SK-N-SH (cell line): ENCODE results near the gene ADAP1. TPM values are rescaled to one million over a fixed set of nuclear protein-coding genes. Genes with fewer than 3 reads are reported as not detected.

Experiments used
- CTCF ChIA-PET: fragments of 300-600, 350-600 bp; formaldehyde crosslinking; extraction: SDS; loops from one replicate; lab custom pipeline; 2021; lab: Yijun Ruan, JAX
- POLR2A ChIA-PET: fragments of 350-600 bp; sonication (Branson Sonifier 250); formaldehyde crosslinking; extraction: SDS; loops from one replicate; lab custom pipeline; 2020; ENCODE audit warnings: antibody characterized with exemption, inconsistent platforms; lab: Yijun Ruan, JAX
- DNase-seq: peaks from one replicate; pipeline ENCODE4 v3.0.0; 2012
- H2AFZ ChIP-seq: fragments of 200-600 bp; sonication (generic); 2 replicates; pipeline ENCODE4 v1.8.1; 2016; ENCODE audit warnings: antibody characterized with exemption, mild to moderate bottlenecking, low read depth
- H3F3A ChIP-seq: fragments of 200-600 bp; sonication (generic); replicated peaks from 2 replicates; pipeline ENCODE3; 2016; ENCODE audit warnings: antibody characterized with exemption, mild to moderate bottlenecking; ENCODE audit not compliant: insufficient read depth
- H3K27ac ChIP-seq, 2 experiments: fragments of 200-500 bp in 1 of 2; fragments of 200-600 bp in 1 of 2; sonication (Bioruptor generic) in 1 of 2; sonication (generic), shearing (Covaris generic) in 1 of 2; 2 replicates each; pipeline versions ENCODE4 v1.5.1 to v1.6.1; 2014 to 2016; ENCODE audit warnings: low read depth in 2 of 2, inconsistent platforms in 1 of 2, low read length in 1 of 2, mild to moderate bottlenecking in 1 of 2, mixed read lengths in 1 of 2
- H3K27me3 ChIP-seq: fragments of 200-600 bp; sonication (generic), shearing (Covaris generic); 2 replicates; pipeline ENCODE4 v1.6.1; 2016; ENCODE audit warnings: mixed run types; ENCODE audit not compliant: insufficient read depth
- H3K36me3 ChIP-seq, 2 experiments: fragments of 200-500 bp in 1 of 2; fragments of 200-600 bp in 1 of 2; sonication (Bioruptor generic) in 1 of 2; sonication (generic) in 1 of 2; replicated peaks in 1 of 2; 2 replicates each; pipeline versions ENCODE3 to v1.5.1; 2014 to 2016; ENCODE audit warnings: low read length in 1 of 2, mild to moderate bottlenecking in 1 of 2; ENCODE audit not compliant: insufficient read depth in 2 of 2, control insufficient read depth in 1 of 2
- H3K4me1 ChIP-seq, 2 experiments: fragments of 200-500 bp in 1 of 2; fragments of 200-600 bp in 1 of 2; sonication (Bioruptor generic) in 1 of 2; sonication (generic), shearing (Covaris generic) in 1 of 2; 2 replicates each; pipeline versions ENCODE4 v1.5.1 to v1.6.1; 2014 to 2016; ENCODE audit warnings: low read depth in 1 of 2, low read length in 1 of 2, mixed run types in 1 of 2; ENCODE audit not compliant: insufficient read depth in 2 of 2, control insufficient read depth in 1 of 2
- H3K4me2 ChIP-seq: fragments of 200-600 bp; sonication (generic), shearing (Covaris generic); 2 replicates; pipeline ENCODE4 v1.6.1; 2017; ENCODE audit warnings: mixed run types
- H3K4me3 ChIP-seq, 2 experiments: fragments of 200-500 bp in 1 of 2; fragments of 200-600 bp in 1 of 2; sonication (Bioruptor generic) in 1 of 2; sonication (generic), shearing (Covaris generic) in 1 of 2; 2 replicates each; pipeline versions ENCODE4 v1.5.1 to v1.8.1; 2014 to 2016; ENCODE audit warnings: low read depth in 2 of 2, inconsistent platforms in 1 of 2, low read length in 1 of 2, mild to moderate bottlenecking in 1 of 2, mixed read lengths in 1 of 2, moderate library complexity in 1 of 2
- H3K79me2 ChIP-seq: fragments of 200-600 bp; sonication (generic); 2 replicates; pipeline ENCODE4 v1.8.1; 2017; ENCODE audit warnings: mild to moderate bottlenecking; ENCODE audit not compliant: insufficient read depth
- H3K9ac ChIP-seq: fragments of 200-600 bp; sonication (generic); 2 replicates; pipeline ENCODE4 v1.6.1; 2017; ENCODE audit warnings: mixed run types
- H3K9me2 ChIP-seq: fragments of 200-600 bp; sonication (generic); 2 replicates; pipeline ENCODE4 v1.6.1; 2017; ENCODE audit warnings: mixed run types
- H3K9me3 ChIP-seq: fragments of 200-600 bp; sonication (generic); 2 replicates; pipeline ENCODE4 v1.6.1; 2017; ENCODE audit warnings: mixed run types, mild to moderate bottlenecking, moderate library complexity
- H4K20me1 ChIP-seq: fragments of 200-600 bp; sonication (generic); 2 replicates; pipeline ENCODE4 v1.6.1; 2017; ENCODE audit warnings: mild to moderate bottlenecking, mixed run types; ENCODE audit not compliant: insufficient read depth
- ELF1 ChIP-seq: IDR thresholded peaks from 2 replicates; pipeline ENCODE4 v1.4.0; 2012
- EZH2phosphoT487 ChIP-seq: fragments of 200-600 bp; sonication (generic); IDR thresholded peaks from 2 replicates; pipeline ENCODE4 v1.6.1; 2017; ENCODE audit warnings: low read depth, mixed run types, mild to moderate bottlenecking, antibody characterized with exemption, moderate library complexity, borderline replicate concordance
- GABPA ChIP-seq: IDR thresholded peaks from 2 replicates; pipeline ENCODE4 v1.4.0; 2012; ENCODE audit warnings: low read depth, mild to moderate bottlenecking
- GATA2 ChIP-seq: sonication (generic); formaldehyde crosslinking; IDR thresholded peaks from 2 replicates; pipeline ENCODE4 v1.5.0; 2020; ENCODE audit warnings: mild to moderate bottlenecking, missing genetic modification reagents
- JUND ChIP-seq: IDR thresholded peaks from 2 replicates; pipeline ENCODE4 v1.4.0; 2012
- MXI1 ChIP-seq: IDR thresholded peaks from 2 replicates; pipeline ENCODE4 v1.6.1; 2012; ENCODE audit warnings: mild to moderate bottlenecking, low read depth, low read length, improper control_type of control experiment
- RAD21 ChIP-seq: IDR thresholded peaks from 2 replicates; pipeline ENCODE4 v1.6.1; 2012; ENCODE audit warnings: mild to moderate bottlenecking, low read length
- WGBS: methylation state at CpG from one replicate; pipeline ENCODE4 v1.1.6; 2017; ENCODE audit warnings: low lambda C conversion rate; 5-methylcytosine and 5-hydroxymethylcytosine counted together
- polyA plus RNA-seq, 3 experiments: library from polyadenylated mRNA; depleted of rRNA; stranded (reverse); fragments of >200 nt; gene quantifications; 2 replicates each; pipeline ENCODE4 v1.2.3, GENCODE V29; 2012
- TF ChIP-seq, protein P1 (sequence below): fragments of 150-350 bp; IDR thresholded peaks from 2 replicates; pipeline ENCODE4 v1.6.1; 2016; ENCODE audit warnings: mild to moderate bottlenecking, low read depth, low read length
- TF ChIP-seq, protein P2 (sequence below): IDR thresholded peaks from 2 replicates; pipeline ENCODE4 v1.4.0; 2012; ENCODE audit warnings: low read depth, borderline replicate concordance
- TF ChIP-seq, protein P3 (sequence below): fragments of 200-600 bp; sonication (generic); IDR thresholded peaks from 2 replicates; pipeline ENCODE4 v1.6.1; 2017; ENCODE audit warnings: antibody characterized with exemption, mild to moderate bottlenecking, moderate library complexity
- TF ChIP-seq, protein P4 (sequence below): IDR thresholded peaks from 2 replicates; pipeline ENCODE4 v1.6.1; 2012; ENCODE audit warnings: mild to moderate bottlenecking, low read depth, low read length, moderate library complexity
- TF ChIP-seq, protein P5 (sequence below): fragments of 150-350 bp; IDR thresholded peaks from 2 replicates; pipeline ENCODE4 v1.6.1; 2017; ENCODE audit warnings: antibody characterized with exemption, low read length, low read depth, borderline replicate concordance

ADAP1 gene
- polyA plus RNA-seq, 1 of the 3 experiments (the other 2 are of a cell fraction), result 3.2 TPM

DNA sequence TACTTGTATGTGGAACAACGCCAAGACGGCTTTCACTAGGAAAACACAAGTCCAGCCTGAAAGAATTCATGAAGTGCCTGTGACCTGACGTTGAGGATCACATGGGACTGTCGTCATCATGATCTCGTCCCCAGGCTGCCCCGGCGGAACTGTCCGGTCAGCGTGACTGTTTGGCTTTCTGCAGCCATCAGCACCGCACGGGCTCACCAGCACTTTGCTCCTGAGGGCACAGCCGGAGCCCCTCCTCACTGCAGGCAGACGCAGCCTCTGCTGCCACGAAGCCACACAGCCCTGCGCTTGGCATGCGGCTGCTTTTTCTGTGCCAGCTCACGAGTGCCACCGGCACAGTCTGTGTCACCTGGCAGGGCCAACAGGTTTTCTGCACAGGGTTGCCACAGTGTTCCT is 87.5 kb downstream of the ADAP1 start:
- no peaks in the 10 kb centered on the region for H3K9me3 ChIP-seq
- WGBS, result 91% methylated on average over 18 of the region's 18 CpGs
- H3K4me3 ChIP-seq, result no peak overlapping the region
- H3K36me3 ChIP-seq, result peaks cover 47 to 60% of the 10 kb centered on the region in 2 experiments
- H3K79me2 ChIP-seq, result 0 out of 2 replicates have a peak, but pooled peaks cover 5% of the 10 kb centered on the region
- H3K9me2 ChIP-seq, result no peaks in the 10 kb centered on the region
- no peak overlapping the region for H3K9ac ChIP-seq
- no peak for TF ChIP-seq GABPA
- TF ChIP-seq RAD21, result no peak
- no peak for TF ChIP-seq GATA2 (CRISPR knock-in tag)
- TF ChIP-seq ELF1, result no peak
- no peak for TF ChIP-seq EZH2phosphoT487
- TF ChIP-seq MXI1, result no peak
- TF ChIP-seq, protein P1, sequence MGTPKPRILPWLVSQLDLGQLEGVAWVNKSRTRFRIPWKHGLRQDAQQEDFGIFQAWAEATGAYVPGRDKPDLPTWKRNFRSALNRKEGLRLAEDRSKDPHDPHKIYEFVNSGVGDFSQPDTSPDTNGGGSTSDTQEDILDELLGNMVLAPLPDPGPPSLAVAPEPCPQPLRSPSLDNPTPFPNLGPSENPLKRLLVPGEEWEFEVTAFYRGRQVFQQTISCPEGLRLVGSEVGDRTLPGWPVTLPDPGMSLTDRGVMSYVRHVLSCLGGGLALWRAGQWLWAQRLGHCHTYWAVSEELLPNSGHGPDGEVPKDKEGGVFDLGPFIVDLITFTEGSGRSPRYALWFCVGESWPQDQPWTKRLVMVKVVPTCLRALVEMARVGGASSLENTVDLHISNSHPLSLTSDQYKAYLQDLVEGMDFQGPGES, result no peak
- TF ChIP-seq, protein P2, sequence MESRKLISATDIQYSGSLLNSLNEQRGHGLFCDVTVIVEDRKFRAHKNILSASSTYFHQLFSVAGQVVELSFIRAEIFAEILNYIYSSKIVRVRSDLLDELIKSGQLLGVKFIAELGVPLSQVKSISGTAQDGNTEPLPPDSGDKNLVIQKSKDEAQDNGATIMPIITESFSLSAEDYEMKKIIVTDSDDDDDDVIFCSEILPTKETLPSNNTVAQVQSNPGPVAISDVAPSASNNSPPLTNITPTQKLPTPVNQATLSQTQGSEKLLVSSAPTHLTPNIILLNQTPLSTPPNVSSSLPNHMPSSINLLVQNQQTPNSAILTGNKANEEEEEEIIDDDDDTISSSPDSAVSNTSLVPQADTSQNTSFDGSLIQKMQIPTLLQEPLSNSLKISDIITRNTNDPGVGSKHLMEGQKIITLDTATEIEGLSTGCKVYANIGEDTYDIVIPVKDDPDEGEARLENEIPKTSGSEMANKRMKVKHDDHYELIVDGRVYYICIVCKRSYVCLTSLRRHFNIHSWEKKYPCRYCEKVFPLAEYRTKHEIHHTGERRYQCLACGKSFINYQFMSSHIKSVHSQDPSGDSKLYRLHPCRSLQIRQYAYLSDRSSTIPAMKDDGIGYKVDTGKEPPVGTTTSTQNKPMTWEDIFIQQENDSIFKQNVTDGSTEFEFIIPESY, result no peak
- TF ChIP-seq JUND, result no peak
- no peak overlapping the region for H3K4me2 ChIP-seq
- no peaks in the 10 kb centered on the region for H3K27me3 ChIP-seq
- no peak for DNase-seq
- ChIA-PET POLR2A (interaction anchor here (0.6 to 1.0 kb wide), 2 partner anchors 43 to 1143 kb away, joined by 3 to 6 read pairs; no protein-coding TSS in a partner anchor), CTCF (interaction anchor here (1.1 to 3.7 kb wide), 6 partner anchors 15 to 545 kb away, joined by 3 to 11 read pairs (median 5); no protein-coding TSS in a partner anchor)
- H4K20me1 ChIP-seq, result no peaks in the 10 kb centered on the region
- H3K4me1 ChIP-seq, result peaks cover 0 to 21% of the 10 kb centered on the region in 2 experiments; a peak in 1 of 4 replicates
- H3K27ac ChIP-seq, result peak overlapping the region; percentile 28 to 48; a peak in 2 of 4 replicates
- H3F3A ChIP-seq, result peaks cover 9% of the 10 kb centered on the region
- H2AFZ ChIP-seq, result no peak overlapping the region

DNA sequence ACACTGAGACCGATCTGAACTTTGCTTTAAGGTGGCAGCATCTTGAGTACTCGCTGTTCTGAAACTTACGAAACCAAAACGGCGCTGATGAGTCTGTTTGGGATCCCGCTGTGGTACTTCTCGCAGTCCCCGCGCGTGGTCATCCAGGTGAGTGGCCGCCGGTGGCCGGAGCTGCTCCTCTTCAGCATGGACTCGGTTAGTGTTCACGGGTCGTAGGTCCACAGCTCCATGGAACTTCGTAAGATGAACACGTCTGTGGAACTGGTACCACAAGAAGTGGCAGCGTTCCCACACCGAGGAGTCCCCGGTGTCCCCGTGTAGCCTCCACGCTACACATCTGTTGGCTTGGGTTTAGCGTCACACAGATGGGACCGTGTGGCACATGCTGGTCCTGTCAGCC is 88.6 kb downstream of the ADAP1 start:
- ChIA-PET CTCF (interaction anchor here (0.6 to 1.3 kb wide), 2 partner anchors 30 to 93 kb away, joined by 3 read pairs; no protein-coding TSS in a partner anchor), POLR2A (no interaction called here)
- TF ChIP-seq, protein P3, sequence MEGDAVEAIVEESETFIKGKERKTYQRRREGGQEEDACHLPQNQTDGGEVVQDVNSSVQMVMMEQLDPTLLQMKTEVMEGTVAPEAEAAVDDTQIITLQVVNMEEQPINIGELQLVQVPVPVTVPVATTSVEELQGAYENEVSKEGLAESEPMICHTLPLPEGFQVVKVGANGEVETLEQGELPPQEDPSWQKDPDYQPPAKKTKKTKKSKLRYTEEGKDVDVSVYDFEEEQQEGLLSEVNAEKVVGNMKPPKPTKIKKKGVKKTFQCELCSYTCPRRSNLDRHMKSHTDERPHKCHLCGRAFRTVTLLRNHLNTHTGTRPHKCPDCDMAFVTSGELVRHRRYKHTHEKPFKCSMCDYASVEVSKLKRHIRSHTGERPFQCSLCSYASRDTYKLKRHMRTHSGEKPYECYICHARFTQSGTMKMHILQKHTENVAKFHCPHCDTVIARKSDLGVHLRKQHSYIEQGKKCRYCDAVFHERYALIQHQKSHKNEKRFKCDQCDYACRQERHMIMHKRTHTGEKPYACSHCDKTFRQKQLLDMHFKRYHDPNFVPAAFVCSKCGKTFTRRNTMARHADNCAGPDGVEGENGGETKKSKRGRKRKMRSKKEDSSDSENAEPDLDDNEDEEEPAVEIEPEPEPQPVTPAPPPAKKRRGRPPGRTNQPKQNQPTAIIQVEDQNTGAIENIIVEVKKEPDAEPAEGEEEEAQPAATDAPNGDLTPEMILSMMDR, result no peak
- TF ChIP-seq, protein P4, sequence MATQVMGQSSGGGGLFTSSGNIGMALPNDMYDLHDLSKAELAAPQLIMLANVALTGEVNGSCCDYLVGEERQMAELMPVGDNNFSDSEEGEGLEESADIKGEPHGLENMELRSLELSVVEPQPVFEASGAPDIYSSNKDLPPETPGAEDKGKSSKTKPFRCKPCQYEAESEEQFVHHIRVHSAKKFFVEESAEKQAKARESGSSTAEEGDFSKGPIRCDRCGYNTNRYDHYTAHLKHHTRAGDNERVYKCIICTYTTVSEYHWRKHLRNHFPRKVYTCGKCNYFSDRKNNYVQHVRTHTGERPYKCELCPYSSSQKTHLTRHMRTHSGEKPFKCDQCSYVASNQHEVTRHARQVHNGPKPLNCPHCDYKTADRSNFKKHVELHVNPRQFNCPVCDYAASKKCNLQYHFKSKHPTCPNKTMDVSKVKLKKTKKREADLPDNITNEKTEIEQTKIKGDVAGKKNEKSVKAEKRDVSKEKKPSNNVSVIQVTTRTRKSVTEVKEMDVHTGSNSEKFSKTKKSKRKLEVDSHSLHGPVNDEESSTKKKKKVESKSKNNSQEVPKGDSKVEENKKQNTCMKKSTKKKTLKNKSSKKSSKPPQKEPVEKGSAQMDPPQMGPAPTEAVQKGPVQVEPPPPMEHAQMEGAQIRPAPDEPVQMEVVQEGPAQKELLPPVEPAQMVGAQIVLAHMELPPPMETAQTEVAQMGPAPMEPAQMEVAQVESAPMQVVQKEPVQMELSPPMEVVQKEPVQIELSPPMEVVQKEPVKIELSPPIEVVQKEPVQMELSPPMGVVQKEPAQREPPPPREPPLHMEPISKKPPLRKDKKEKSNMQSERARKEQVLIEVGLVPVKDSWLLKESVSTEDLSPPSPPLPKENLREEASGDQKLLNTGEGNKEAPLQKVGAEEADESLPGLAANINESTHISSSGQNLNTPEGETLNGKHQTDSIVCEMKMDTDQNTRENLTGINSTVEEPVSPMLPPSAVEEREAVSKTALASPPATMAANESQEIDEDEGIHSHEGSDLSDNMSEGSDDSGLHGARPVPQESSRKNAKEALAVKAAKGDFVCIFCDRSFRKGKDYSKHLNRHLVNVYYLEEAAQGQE, result no peak
- no peak for TF ChIP-seq RAD21
- TF ChIP-seq, protein P5, sequence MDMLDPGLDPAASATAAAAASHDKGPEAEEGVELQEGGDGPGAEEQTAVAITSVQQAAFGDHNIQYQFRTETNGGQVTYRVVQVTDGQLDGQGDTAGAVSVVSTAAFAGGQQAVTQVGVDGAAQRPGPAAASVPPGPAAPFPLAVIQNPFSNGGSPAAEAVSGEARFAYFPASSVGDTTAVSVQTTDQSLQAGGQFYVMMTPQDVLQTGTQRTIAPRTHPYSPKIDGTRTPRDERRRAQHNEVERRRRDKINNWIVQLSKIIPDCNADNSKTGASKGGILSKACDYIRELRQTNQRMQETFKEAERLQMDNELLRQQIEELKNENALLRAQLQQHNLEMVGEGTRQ, result no peak
- Histone ChIP-seq H2AFZ (no peak overlapping the region), H3K27me3 (no peaks in the 10 kb centered on the region), H3K79me2 (0 out of 2 replicates have a peak, but pooled peaks cover 5% of the 10 kb centered on the region), H3K9ac (no peak overlapping the region), H3F3A (peaks cover 1% of the 10 kb centered on the region), H3K27ac (no peak overlapping the region), H3K9me2 (no peaks in the 10 kb centered on the region), H3K4me2 (no peak overlapping the region), H3K4me3 (no peak overlapping the region), H3K36me3 (peaks cover 54 to 66% of the 10 kb centered on the region in 2 experiments), H3K9me3 (no peaks in the 10 kb centered on the region), H3K4me1 (peaks cover 0 to 32% of the 10 kb centered on the region in 2 experiments; a peak in 1 of 4 replicates), H4K20me1 (no peaks in the 10 kb centered on the region)
- no peak for DNase-seq
- WGBS, result 95% methylated on average over 21 of the region's 25 CpGs
